Lung (tissue), 12 donors: ENCODE results near the gene S100PBP. TPM values are rescaled to one million over a fixed set of nuclear protein-coding genes. Genes with fewer than 3 reads are reported as not detected.

Experiments used
- ATAC-seq: fragments of 200-7000 bp; cut with Tn5 transposase; one replicate; pipeline ENCODE4 v1.9.1; 2020; ENCODE audit warnings: moderate number of reproducible peaks; ENCODE audit not compliant: insufficient read depth, low FRiP score
- DNase-seq, 3 donors: peaks; one replicate each; pipeline ENCODE4 v3.0.0-alpha.2; 2013 to 2017
- H3K27ac ChIP-seq, 2 donors: one replicate each; pipeline ENCODE4 v1.5.1; 2013; ENCODE audit warnings: mild to moderate bottlenecking in 2 of 2, moderate library complexity in 2 of 2, control low read depth in 1 of 2, inconsistent platforms in 1 of 2, low read depth in 1 of 2, low read length in 1 of 2
- H3K27me3 ChIP-seq, 3 donors: one replicate each; pipeline ENCODE4 v1.5.1; 2013; ENCODE audit warnings: low read length in 2 of 3; ENCODE audit not compliant: control insufficient read depth in 3 of 3, insufficient read depth in 3 of 3
- H3K36me3 ChIP-seq, 4 donors: one replicate each; pipeline ENCODE4 v1.5.1; 2013; ENCODE audit warnings: low read length in 4 of 4, mild to moderate bottlenecking in 1 of 4, moderate library complexity in 1 of 4; ENCODE audit not compliant: control insufficient read depth in 4 of 4, insufficient read depth in 4 of 4
- H3K4me1 ChIP-seq, 5 donors: one replicate each; pipeline ENCODE4 v1.5.1; 2013; ENCODE audit warnings: low read length in 5 of 5, mild to moderate bottlenecking in 2 of 5, moderate library complexity in 1 of 5; ENCODE audit not compliant: control insufficient read depth in 5 of 5, insufficient read depth in 5 of 5
- H3K4me3 ChIP-seq: one replicate; pipeline ENCODE4 v1.5.1; 2013; ENCODE audit warnings: mild to moderate bottlenecking, control low read depth, moderate library complexity
- H3K9ac ChIP-seq, 2 donors: one replicate each; pipeline ENCODE4 v1.5.1; 2013; ENCODE audit warnings: low read length in 2 of 2, control low read depth in 1 of 2; ENCODE audit not compliant: insufficient read depth in 1 of 2
- H3K9me3 ChIP-seq, 4 donors: one replicate each; pipeline ENCODE4 v1.5.1; 2013; ENCODE audit warnings: low read length in 3 of 4, mild to moderate bottlenecking in 1 of 4, moderate library complexity in 1 of 4; ENCODE audit not compliant: control insufficient read depth in 4 of 4, insufficient read depth in 3 of 4
- WGBS, 2 donors: extraction: QIAGEN DNeasy Blood & Tissue Kit; methylation state at CpG; one replicate each; pipeline ENCODE4 v1.1.7; 2013; 5-methylcytosine and 5-hydroxymethylcytosine counted together
- polyA plus RNA-seq, 2 donors: library from polyadenylated mRNA; stranded (reverse); fragments of 200-250 nt; gene quantifications; one replicate each; pipeline ENCODE4 v1.2.1, GENCODE V29; 2013
- total RNA-seq, 2 donors: library from RNA; depleted of rRNA in 1 of 2; stranded (reverse); fragments of >200 nt in 1 of 2; gene quantifications; one replicate each; pipeline ENCODE4 v1.2.1, GENCODE V29; 2014 to 2021
- TF ChIP-seq, protein P1 (sequence below): IDR thresholded peaks from 2 replicates; pipeline ENCODE4 v1.5.1; 2012; ENCODE audit warnings: mild to moderate bottlenecking; ENCODE audit errors: control extremely low read depth, extremely low read depth
- donor health status: control.
- donor health status: control.
- donor health status: Bipolar disorder and iron deficiency.
- donor health status: healthy.
- donor health status: DM: yes; HTN: yes; CAD: no.

S100PBP gene
- total and polyA plus RNA-seq, 4 donors: 7.4 to 56.6 (median 20.9) TPM

DNA sequence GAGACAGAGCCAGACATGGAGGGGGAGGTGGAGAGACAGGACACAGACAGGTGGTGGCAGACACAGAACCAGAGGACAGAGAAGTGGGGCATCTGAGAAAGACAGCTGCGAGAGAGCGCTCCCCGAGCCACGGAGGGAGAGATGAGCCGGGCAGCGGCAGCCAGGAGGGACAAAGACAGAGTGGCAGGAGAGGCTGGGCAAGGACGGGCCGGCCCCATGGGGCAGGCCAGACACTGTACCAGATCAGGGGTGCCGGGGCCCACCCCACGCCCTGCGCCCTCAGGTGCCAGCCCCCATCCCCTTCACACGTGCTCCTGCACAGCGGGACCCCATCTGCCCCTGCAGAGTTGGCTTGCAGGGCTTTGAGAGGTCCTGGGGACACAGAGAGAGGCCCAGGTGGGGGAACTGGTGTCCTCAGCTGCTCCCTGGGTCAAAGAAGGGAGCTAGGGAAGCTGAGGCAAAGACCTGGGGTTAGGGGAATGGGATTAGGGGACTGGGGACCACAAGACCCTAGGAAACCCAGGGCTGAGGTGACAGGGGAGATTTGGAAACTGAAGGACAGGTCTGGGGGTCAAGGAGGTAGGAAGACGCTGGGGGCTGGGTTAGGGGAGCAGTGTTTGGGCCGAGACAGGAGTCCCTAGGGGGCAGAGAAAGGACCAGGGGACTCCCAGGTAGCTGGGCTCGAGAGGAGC, 52.6 kb downstream of the S100PBP start:
- no peaks in the 10 kb centered on the region for H3K9me3 ChIP-seq
- WGBS, 2 donors: 69 to 70% methylated on average over 12 to 16 of the region's 16 CpGs
- no peak overlapping the region for H3K27ac ChIP-seq
- no peak overlapping the region for H3K9ac ChIP-seq
- TF ChIP-seq, protein P1, sequence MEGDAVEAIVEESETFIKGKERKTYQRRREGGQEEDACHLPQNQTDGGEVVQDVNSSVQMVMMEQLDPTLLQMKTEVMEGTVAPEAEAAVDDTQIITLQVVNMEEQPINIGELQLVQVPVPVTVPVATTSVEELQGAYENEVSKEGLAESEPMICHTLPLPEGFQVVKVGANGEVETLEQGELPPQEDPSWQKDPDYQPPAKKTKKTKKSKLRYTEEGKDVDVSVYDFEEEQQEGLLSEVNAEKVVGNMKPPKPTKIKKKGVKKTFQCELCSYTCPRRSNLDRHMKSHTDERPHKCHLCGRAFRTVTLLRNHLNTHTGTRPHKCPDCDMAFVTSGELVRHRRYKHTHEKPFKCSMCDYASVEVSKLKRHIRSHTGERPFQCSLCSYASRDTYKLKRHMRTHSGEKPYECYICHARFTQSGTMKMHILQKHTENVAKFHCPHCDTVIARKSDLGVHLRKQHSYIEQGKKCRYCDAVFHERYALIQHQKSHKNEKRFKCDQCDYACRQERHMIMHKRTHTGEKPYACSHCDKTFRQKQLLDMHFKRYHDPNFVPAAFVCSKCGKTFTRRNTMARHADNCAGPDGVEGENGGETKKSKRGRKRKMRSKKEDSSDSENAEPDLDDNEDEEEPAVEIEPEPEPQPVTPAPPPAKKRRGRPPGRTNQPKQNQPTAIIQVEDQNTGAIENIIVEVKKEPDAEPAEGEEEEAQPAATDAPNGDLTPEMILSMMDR: no peak
- H3K4me1 ChIP-seq: peaks cover 0 to 32% (median 0%) of the 10 kb centered on the region in 5 donors
- no peak for ATAC-seq
- DNase-seq: no peak
- H3K27me3 ChIP-seq: peaks cover 0 to 6% (median 0%) of the 10 kb centered on the region in 3 donors
- peaks cover 0 to 8% (median 0%) of the 10 kb centered on the region in 4 donors for H3K36me3 ChIP-seq
- H3K4me3 ChIP-seq: no peak overlapping the region

DNA sequence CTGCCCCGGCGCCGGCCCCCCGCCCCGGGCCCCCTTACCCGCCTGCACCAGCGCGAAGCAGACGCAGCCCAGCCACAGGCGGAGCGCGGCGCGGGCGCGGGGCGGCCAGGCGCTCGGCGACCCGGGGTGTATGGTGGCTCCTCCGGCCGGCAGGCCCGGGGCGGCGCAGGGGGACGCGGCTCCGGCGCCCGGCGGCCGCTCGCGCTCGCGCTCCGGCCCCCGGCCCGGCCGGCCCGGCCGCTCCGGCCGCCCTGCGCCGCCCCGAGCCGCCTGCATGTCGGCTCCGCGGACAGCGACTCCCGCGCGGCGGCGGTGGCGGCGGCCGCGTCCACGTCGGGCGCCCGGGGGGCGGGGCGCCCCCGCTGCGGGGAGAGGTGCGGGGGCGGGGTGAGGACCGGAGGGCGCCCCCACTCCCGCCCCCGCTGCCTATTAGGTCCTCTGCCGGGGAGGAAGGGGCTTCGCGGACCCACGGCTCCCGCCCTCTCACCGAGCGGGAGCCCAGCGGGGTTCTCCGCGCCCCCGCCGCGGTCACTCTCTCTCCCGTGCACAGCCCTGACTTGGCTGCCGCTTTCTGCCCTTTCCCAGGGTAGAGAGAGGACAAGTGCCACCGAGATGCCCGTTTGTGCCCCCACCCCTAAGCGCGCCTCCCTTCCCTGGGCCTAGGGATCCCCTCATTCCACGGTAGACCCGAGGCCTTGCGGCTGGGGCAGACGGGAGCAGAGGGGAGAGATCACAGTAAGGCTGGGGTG, 53.3 kb downstream of the S100PBP start, which contains the start of gene FNDC5:
TSS of gene FNDC5 (minus strand) at position 298 of the 749 bp plus-strand sequence.
- Histone ChIP-seq H3K27ac (no peak within 1 kb of the TSS), H3K9me3 (no peaks in the 10 kb centered on the region), H3K36me3 (peaks cover 0 to 8% (median 0%) of the 10 kb centered on the region in 4 donors), H3K4me3 (no peak within 1 kb of the TSS), H3K4me1 (peaks cover 0 to 28% (median 0%) of the 10 kb centered on the region in 5 donors), H3K27me3 (peaks cover 0 to 6% (median 0%) of the 10 kb centered on the region in 3 donors), H3K9ac (no peak within 1 kb of the TSS)
- DNase-seq (peak; percentile 65 to 85 (median 74)), ATAC-seq (no peak)
- 2 to 3% methylated on average over 22 to 98 of the region's 99 CpGs for WGBS, 2 donors
- TF ChIP-seq, protein P1: no peak

DNA sequence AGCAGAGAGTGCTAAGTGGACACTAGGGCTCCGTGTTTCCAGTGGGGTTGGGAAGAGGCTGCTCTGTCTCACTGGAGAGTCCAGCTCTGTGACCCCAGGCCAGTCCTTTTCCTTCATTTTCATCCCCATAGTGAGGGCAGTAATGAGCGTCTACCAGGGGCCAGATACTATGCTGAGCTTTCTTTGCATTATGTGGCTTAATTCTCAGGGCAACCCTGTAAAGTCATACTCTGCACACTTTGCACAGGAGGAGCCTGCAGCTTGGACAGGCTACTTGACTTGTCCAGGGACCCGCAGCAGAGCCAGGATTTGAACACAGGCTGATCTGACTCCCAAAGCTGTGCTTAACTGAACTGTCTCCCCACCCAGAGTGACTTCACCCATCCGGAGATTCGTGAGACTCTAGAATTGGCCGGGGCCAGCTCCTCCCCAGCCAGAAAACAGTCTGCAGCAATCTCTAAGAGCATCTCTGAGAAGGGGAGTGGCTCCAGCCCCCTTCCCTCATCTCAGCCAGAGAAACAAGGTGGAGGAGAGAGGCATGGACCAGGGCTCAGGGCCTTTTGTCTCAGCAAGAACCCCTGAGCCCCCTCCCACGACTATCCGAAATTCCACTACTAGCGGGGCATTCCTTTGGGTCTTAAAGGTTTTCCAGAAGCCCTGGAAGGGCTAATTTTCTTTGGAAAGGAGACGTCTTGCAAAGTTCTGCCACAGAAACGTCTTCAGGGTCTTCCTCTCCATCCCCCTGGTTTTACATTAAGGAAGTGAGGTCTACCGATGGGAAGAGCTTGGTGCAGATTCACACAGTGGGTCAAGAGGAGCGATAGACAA, 54.1 kb downstream of the S100PBP start:
- no peak for DNase-seq
- H3K27ac ChIP-seq: no peak overlapping the region
- peaks cover 0 to 6% (median 0%) of the 10 kb centered on the region in 3 donors for H3K27me3 ChIP-seq
- TF ChIP-seq, protein P1: no peak
- no peak overlapping the region for H3K4me3 ChIP-seq
- H3K9ac ChIP-seq: no peak overlapping the region
- ATAC-seq: no peak
- peaks cover 0 to 8% (median 0%) of the 10 kb centered on the region in 4 donors for H3K36me3 ChIP-seq
- 47 to 55% methylated on average over 13 of the region's 13 CpGs for WGBS, 2 donors
- peaks cover 0 to 21% (median 0%) of the 10 kb centered on the region in 5 donors for H3K4me1 ChIP-seq
- H3K9me3 ChIP-seq: no peaks in the 10 kb centered on the region
